22Rv1 (cell line): ENCODE results near the gene RSU1.

Experiments
- H3K27ac ChIP-seq: fragments of 450-650 bp; 2 replicates; pipeline ENCODE4 v1.5.1; 2017
- CTCF ChIP-seq: fragments of 450-650 bp; IDR thresholded peaks from 2 replicates; pipeline ENCODE4 v1.5.1; 2017; ENCODE audit warnings: mild to moderate bottlenecking
- ZFX ChIP-seq: fragments of 450-650 bp; IDR thresholded peaks from 2 replicates; pipeline ENCODE4 v1.6.1; 2017; ENCODE audit warnings: antibody characterized with exemption, borderline replicate concordance

RSU1 gene

GRCh38 chr10:16662923-16663322 lies 154.3 kb downstream of the RSU1 start:
- H3K27ac ChIP-seq, result no peak overlapping the region
- TF ChIP-seq CTCF, result no peak
- no peak for TF ChIP-seq ZFX

- H3K27ac ChIP-seq, result no peak overlapping the region
- TF ChIP-seq CTCF (no peak), ZFX (no peak)
These were observed 160.3 kb downstream of the RSU1 start for GRCh38 chr10:16656895-16657294.

GRCh38 chr10:16653224-16653623 lies 164.0 kb downstream of the RSU1 start:
- TF ChIP-seq ZFX (no peak), CTCF (no peak)
- no peak overlapping the region for H3K27ac ChIP-seq

- TF ChIP-seq CTCF (no peak), ZFX (no peak)
- no peak overlapping the region for H3K27ac ChIP-seq
These were observed 165.1 kb downstream of the RSU1 start for GRCh38 chr10:16652154-16652553.

GRCh38 chr10:16649757-16650156 lies 167.5 kb downstream of the RSU1 start:
- TF ChIP-seq CTCF (no peak), ZFX (no peak)
- H3K27ac ChIP-seq, result no peak overlapping the region

- no peak for TF ChIP-seq ZFX
- no peak for TF ChIP-seq CTCF
- H3K27ac ChIP-seq, result no peak overlapping the region
These were observed 168.9 kb downstream of the RSU1 start for GRCh38 chr10:16648366-16648765.

- TF ChIP-seq ZFX, result no peak
- H3K27ac ChIP-seq, result no peak overlapping the region
These were observed 170.8 kb downstream of the RSU1 start for GRCh38 chr10:16646181-16647059.

GRCh38 chr10:16644146-16644545 lies 173.1 kb downstream of the RSU1 start:
- H3K27ac ChIP-seq, result no peak overlapping the region
- TF ChIP-seq CTCF (no peak), ZFX (no peak)
